Gastroesophageal sphincter (tissue), 4 donors: ENCODE measurements around the gene ARID1B. TPM values are rescaled to one million over a fixed set of nuclear protein-coding genes. Genes with fewer than 3 reads are reported as not detected.

Source experiments
- ATAC-seq: fragments of 150-250 bp; one replicate; pipeline ENCODE4 v1.9.1; 2016; ENCODE audit warnings: mild to moderate bottlenecking, moderate library complexity
- H3K27ac ChIP-seq, 4 donors: fragments of 200-600 bp; sonication (generic) in 3 of 4; 1 replicate in 3 of 4; 2 replicates in 1 of 4; pipeline ENCODE4 v1.5.1; 2016 to 2019
- H3K27me3 ChIP-seq: fragments of 200-600 bp; sonication (generic); one replicate; pipeline ENCODE4 v1.5.1; 2019
- H3K36me3 ChIP-seq, 2 donors: fragments of 200-600 bp; sonication (generic); one replicate each; pipeline ENCODE4 v1.5.1; 2019; ENCODE audit warnings: control low read depth in 1 of 2
- H3K4me1 ChIP-seq, 3 donors: fragments of 200-600 bp; sonication (generic); 1 replicate in 2 of 3; 2 replicates in 1 of 3; pipeline ENCODE4 v1.5.1; 2016 to 2019; ENCODE audit warnings: control low read depth in 2 of 3
- H3K4me3 ChIP-seq, 2 donors: fragments of 200-600 bp; sonication (generic); one replicate each; pipeline ENCODE4 v1.5.1; 2019; ENCODE audit warnings: mild to moderate bottlenecking in 1 of 2, moderate library complexity in 1 of 2
- H3K9me3 ChIP-seq, 3 donors: fragments of 200-600 bp; sonication (generic); one replicate each; pipeline ENCODE4 v1.5.1; 2017 to 2019; ENCODE audit warnings: control low read depth in 2 of 3
- EP300 ChIP-seq: sonication (generic); formaldehyde crosslinking; IDR thresholded peaks from one replicate; pipeline ENCODE4 v1.6.1; 2017; ENCODE audit warnings: antibody characterized with exemption, mild to moderate bottlenecking
- POLR2A ChIP-seq, 2 donors: fragments of 450-650 bp; IDR thresholded peaks; one replicate each; pipeline ENCODE4 v1.6.1; 2017; ENCODE audit warnings: antibody characterized with exemption in 2 of 2, mild to moderate bottlenecking in 2 of 2, moderate library complexity in 1 of 2
- POLR2AphosphoS5 ChIP-seq: sonication (generic); formaldehyde crosslinking; IDR thresholded peaks from one replicate; pipeline ENCODE4 v1.6.1; 2017; ENCODE audit warnings: antibody characterized with exemption
- WGBS, 2 donors: methylation state at CpG; one replicate each; pipeline ENCODE4 v1.1.5; 2018; ENCODE audit warnings: low coverage in 1 of 2; 5-methylcytosine and 5-hydroxymethylcytosine counted together
- total RNA-seq, 4 donors: library from RNA; depleted of rRNA; stranded (reverse); fragments of >200 nt; gene quantifications; one replicate each; pipeline ENCODE4 v1.1.0, GENCODE V29; 2016
- TF ChIP-seq, protein P1 (sequence below), 4 experiments: fragments of 200-600 bp in 2 of 4; fragments of 450-650 bp in 2 of 4; sonication (generic) in 1 of 4; IDR thresholded peaks; one replicate each; pipeline ENCODE4 v1.5.1; 2017 to 2019; ENCODE audit warnings: antibody characterized with exemption in 4 of 4, mild to moderate bottlenecking in 2 of 4, moderate library complexity in 2 of 4

Gene ARID1B
- total RNA-seq, 4 donors from 2014 or later = 40.0 to 106 (median 79.7) TPM

DNA sequence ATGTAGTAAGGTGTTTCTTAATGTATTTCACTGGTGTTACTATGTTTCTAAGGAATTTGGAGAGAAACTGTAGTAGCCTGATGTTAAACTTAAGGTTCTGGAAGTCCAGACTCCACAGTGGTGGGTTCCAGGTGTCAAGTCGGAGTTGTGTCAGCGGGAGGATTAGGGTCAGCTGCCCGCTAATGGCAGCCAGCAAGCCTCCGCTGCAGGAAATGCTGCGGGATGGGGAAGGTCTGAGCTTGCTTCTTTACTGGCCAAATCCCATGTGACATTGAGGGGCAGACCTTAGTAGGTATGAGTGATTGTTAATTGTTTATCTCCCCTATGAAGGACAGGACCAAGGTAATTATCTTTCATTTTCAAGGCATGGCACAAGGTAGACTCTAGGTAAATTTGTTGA lies 3.7 kb upstream of the ARID1B start:
- H3K9me3 ChIP-seq = no peaks in the 10 kb centered on the region
- ATAC-seq = no peak
- H3K27me3 ChIP-seq = no peaks in the 10 kb centered on the region
- no peak overlapping the region for H3K4me3 ChIP-seq
- no peaks in the 10 kb centered on the region for H3K36me3 ChIP-seq
- H3K27ac ChIP-seq = peak overlapping the region in 3 of 4 donors; percentile 46 to 97 (median 97)
- H3K4me1 ChIP-seq = peaks cover 0 to 31% (median 6%) of the 10 kb centered on the region in 3 donors
- 56 to 71% methylated on average over 5 of the region's 5 CpGs for whole genome bisulfite sequencing, 2 donors
- TF ChIP-seq POLR2A (IDR thresholded peaks at IDR 0.05) = no peak
- TF ChIP-seq, protein P1, sequence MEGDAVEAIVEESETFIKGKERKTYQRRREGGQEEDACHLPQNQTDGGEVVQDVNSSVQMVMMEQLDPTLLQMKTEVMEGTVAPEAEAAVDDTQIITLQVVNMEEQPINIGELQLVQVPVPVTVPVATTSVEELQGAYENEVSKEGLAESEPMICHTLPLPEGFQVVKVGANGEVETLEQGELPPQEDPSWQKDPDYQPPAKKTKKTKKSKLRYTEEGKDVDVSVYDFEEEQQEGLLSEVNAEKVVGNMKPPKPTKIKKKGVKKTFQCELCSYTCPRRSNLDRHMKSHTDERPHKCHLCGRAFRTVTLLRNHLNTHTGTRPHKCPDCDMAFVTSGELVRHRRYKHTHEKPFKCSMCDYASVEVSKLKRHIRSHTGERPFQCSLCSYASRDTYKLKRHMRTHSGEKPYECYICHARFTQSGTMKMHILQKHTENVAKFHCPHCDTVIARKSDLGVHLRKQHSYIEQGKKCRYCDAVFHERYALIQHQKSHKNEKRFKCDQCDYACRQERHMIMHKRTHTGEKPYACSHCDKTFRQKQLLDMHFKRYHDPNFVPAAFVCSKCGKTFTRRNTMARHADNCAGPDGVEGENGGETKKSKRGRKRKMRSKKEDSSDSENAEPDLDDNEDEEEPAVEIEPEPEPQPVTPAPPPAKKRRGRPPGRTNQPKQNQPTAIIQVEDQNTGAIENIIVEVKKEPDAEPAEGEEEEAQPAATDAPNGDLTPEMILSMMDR (IDR thresholded peaks at IDR 0.05) = no peak
- TF ChIP-seq POLR2AphosphoS5 = no peak
- TF ChIP-seq EP300 = no peak

DNA sequence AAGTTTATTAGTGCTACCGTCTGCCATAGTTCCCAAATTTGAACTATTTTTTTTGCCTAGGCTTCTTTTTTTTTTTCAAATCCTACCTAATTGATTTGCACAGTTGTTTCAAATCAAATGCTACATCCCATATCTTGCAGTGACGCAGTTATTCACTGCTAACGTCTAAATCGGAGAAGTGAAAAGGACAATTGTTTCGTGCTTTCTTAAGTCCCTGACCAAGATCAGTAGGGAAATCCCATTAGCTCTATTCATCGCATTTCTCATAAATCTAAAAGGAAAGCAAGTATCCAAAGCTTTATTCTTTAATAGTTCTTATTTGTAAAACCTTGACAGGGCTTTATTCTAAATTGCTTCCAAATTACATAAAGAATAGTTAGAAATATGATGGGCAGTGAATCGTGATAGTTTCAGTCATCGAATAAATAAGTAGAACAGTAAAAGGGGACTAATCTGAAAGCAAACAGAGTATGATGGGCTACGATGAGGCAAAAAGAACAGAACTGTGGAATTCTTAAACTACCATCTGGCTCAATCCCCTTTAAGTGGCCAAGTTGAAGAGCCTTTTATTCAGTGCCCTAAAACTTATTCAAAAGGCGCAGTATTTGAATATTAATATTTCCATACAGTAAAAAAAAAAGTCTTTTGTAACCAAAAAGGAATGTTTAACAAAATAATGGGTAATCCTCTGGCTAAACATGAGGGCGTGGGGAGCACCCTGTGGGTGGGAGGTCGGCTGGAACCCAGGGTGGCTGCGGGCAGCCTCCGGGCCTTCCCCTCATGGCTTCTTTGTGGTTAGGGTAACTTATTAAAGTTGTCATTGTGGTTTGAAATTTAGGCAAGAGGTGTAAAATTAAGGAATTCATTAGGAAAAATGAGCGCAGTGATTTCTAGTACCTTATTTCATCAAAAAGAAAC lies 3.0 kb upstream of the ARID1B start:
- no peak overlapping the region for H3K4me3 ChIP-seq
- TF ChIP-seq EP300 = no peak
- TF ChIP-seq, protein P1 (IDR thresholded peaks at IDR 0.05) = no peak
- TF ChIP-seq POLR2AphosphoS5 = no peak
- no peak for TF ChIP-seq POLR2A (IDR thresholded peaks at IDR 0.05)
- H3K27ac ChIP-seq = peak overlapping the region in 3 of 4 donors; percentile 60 to 97 (median 97)
- no peaks in the 10 kb centered on the region for H3K9me3 ChIP-seq
- 58 to 63% methylated on average over 14 to 15 of the region's 15 CpGs for WGBS, 2 donors
- ATAC-seq = no peak
- H3K27me3 ChIP-seq = no peaks in the 10 kb centered on the region
- H3K4me1 ChIP-seq = peaks cover 0 to 31% (median 6%) of the 10 kb centered on the region in 3 donors
- H3K36me3 ChIP-seq = no peaks in the 10 kb centered on the region

DNA sequence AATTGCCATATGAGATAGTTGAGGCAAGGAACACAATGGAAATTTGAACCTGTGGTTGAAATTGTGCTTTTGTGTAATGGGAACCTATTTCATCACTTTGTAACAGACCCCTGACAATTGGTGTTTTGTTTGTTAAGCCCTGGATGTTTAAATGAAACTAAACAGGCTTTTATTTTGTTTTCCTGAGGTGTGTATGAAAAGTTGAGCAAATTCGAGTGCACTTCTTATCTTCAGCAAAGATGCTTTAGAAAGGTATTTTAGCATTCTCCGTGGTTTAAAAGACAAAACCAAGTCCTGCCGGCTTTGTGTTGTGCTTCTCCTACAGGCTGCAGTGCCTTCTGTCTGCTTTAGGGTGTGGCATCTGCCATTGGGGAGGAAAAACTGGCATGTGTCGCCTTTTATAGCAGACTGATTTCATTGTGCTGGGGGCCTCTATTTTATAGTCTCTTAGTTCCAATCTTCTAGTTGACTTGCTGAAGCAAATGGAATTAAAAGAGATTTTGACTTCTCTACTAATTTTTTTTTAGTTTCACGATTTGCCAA lies 2.2 kb upstream of the ARID1B start:
- ATAC-seq = no peak
- H3K4me1 ChIP-seq = peaks cover 0 to 31% (median 6%) of the 10 kb centered on the region in 3 donors
- WGBS, 2 donors = 30 to 42% methylated on average over 5 of the region's 5 CpGs
- H3K9me3 ChIP-seq = no peaks in the 10 kb centered on the region
- H3K36me3 ChIP-seq = no peaks in the 10 kb centered on the region
- H3K4me3 ChIP-seq = no peak overlapping the region
- TF ChIP-seq POLR2A (IDR thresholded peaks at IDR 0.05) (no peak), EP300 (no peak), POLR2AphosphoS5 (no peak)
- TF ChIP-seq, protein P1 (IDR thresholded peaks at IDR 0.05) = peak in 2 of 4 experiments; percentile 14 to 15
- peak overlapping the region; percentile 43 to 97 (median 78) for H3K27ac ChIP-seq
- no peaks in the 10 kb centered on the region for H3K27me3 ChIP-seq

DNA sequence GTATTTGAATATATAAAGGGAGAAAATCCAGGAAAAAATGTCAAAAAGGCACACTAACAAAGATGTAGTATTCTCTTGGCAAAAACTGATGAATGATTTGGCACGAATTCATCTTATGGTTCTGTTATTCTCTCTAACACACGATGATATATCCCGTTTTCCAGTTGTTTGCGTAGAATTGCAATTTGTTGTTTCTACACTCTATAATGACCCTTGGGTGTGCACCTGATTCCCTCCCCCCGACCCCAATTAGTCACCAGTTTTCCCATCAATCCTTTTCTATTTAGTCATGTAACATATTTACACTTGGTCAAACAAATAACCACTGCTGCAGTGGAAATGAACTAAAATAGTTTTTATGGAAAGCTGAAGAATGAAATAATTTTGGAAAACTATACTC lies 1.5 kb upstream of the ARID1B start:
- TF ChIP-seq, protein P1 (IDR thresholded peaks at IDR 0.05) = no peak
- TF ChIP-seq POLR2A (IDR thresholded peaks at IDR 0.05) (no peak), EP300 (no peak)
- ATAC-seq = no peak
- H3K27me3 ChIP-seq = no peaks in the 10 kb centered on the region
- peaks cover 0 to 36% (median 6%) of the 10 kb centered on the region in 3 donors for H3K4me1 ChIP-seq
- no peaks in the 10 kb centered on the region for H3K36me3 ChIP-seq
- H3K27ac ChIP-seq = peak overlapping the region; percentile 88 to 99 (median 97)
- H3K9me3 ChIP-seq = no peaks in the 10 kb centered on the region
- 20 to 30% methylated on average over 5 of the region's 5 CpGs for WGBS, 2 donors
- no peak overlapping the region for H3K4me3 ChIP-seq
